IgD-negative memory B cell (primary cell): Measurements from ENCODE around the gene MMP15. TPM values are rescaled to one million over a fixed set of nuclear protein-coding genes. Genes with fewer than 3 reads are reported as not detected.

Experiments used
- H3K27ac Mint-ChIP-seq, 3 donors: one replicate each; pipeline ENCODE4 v1.8.0; 2020 to 2022; ENCODE audit warnings: mild to moderate bottlenecking in 3 of 3, mixed read lengths in 3 of 3, moderate library complexity in 1 of 3
- H3K27me3 Mint-ChIP-seq: one replicate; pipeline ENCODE4 v1.8.0; 2021; ENCODE audit warnings: mixed read lengths
- H3K36me3 Mint-ChIP-seq: one replicate; pipeline ENCODE4 v1.8.0; 2020; ENCODE audit warnings: mild to moderate bottlenecking, mixed read lengths
- H3K4me1 Mint-ChIP-seq, 3 donors: one replicate each; pipeline ENCODE4 v1.8.0; 2020 to 2022; ENCODE audit warnings: mixed read lengths in 3 of 3, mild to moderate bottlenecking in 1 of 3
- H3K4me3 Mint-ChIP-seq, 4 donors: one replicate each; pipeline ENCODE4 v1.8.0; 2020 to 2022; ENCODE audit warnings: mild to moderate bottlenecking in 4 of 4, mixed read lengths in 4 of 4, moderate library complexity in 3 of 4
- H3K9me3 Mint-ChIP-seq, 3 donors: one replicate each; pipeline ENCODE4 v1.8.0; 2020 to 2021; ENCODE audit warnings: mixed read lengths in 3 of 3, mild to moderate bottlenecking in 1 of 3
- polyA plus RNA-seq: library from polyadenylated mRNA; unstranded; fragments of 300-500 nt; fragmentation: Illumina TruSeq; gene quantifications from one replicate; pipeline ENCODE4 v1.2.3, GENCODE V29; 2021

Gene MMP15
- polyA plus RNA-seq, 1 donor from 2014 or later = not detected

GRCh38 chr16:58042886-58043515 lies 17.4 kb downstream of the MMP15 start:
- no peaks in the 10 kb centered on the region for H3K36me3 Mint-ChIP-seq
- no peaks in the 10 kb centered on the region for H3K4me1 Mint-ChIP-seq
- H3K4me3 Mint-ChIP-seq = no peak overlapping the region
- no peaks in the 10 kb centered on the region for H3K27me3 Mint-ChIP-seq
- H3K27ac Mint-ChIP-seq = no peak overlapping the region
- no peaks in the 10 kb centered on the region for H3K9me3 Mint-ChIP-seq

GRCh38 chr16:58043571-58044155 lies 18.1 kb downstream of the MMP15 start:
- H3K27ac Mint-ChIP-seq = no peak overlapping the region
- no peaks in the 10 kb centered on the region for H3K27me3 Mint-ChIP-seq
- no peaks in the 10 kb centered on the region for H3K4me1 Mint-ChIP-seq
- no peaks in the 10 kb centered on the region for H3K36me3 Mint-ChIP-seq
- H3K4me3 Mint-ChIP-seq = peak overlapping the region in 1 of 4 donors; percentile 63
- H3K9me3 Mint-ChIP-seq = no peaks in the 10 kb centered on the region

- H3K9me3 Mint-ChIP-seq = no peaks in the 10 kb centered on the region
- no peak overlapping the region for H3K27ac Mint-ChIP-seq
- no peaks in the 10 kb centered on the region for H3K27me3 Mint-ChIP-seq
- H3K36me3 Mint-ChIP-seq = peaks cover under 1% of the 10 kb centered on the region
- peak overlapping the region in 1 of 4 donors; percentile 33 for H3K4me3 Mint-ChIP-seq
- no peaks in the 10 kb centered on the region for H3K4me1 Mint-ChIP-seq
These were observed 18.9 kb downstream of the MMP15 start for GRCh38 chr16:58044266-58045019.

- Mint-ChIP-seq H3K4me1 (no peaks in the 10 kb centered on the region), H3K27ac (no peak overlapping the region), H3K27me3 (no peaks in the 10 kb centered on the region), H3K9me3 (no peaks in the 10 kb centered on the region), H3K36me3 (peaks cover 3% of the 10 kb centered on the region), H3K4me3 (no peak overlapping the region)
These were observed 19.5 kb downstream of the MMP15 start for GRCh38 chr16:58045096-58045495.

- peaks cover 3% of the 10 kb centered on the region for H3K36me3 Mint-ChIP-seq
- H3K4me3 Mint-ChIP-seq = no peak overlapping the region
- no peaks in the 10 kb centered on the region for H3K4me1 Mint-ChIP-seq
- peaks cover 0 to 1% (median 0%) of the 10 kb centered on the region in 3 donors for H3K9me3 Mint-ChIP-seq
- H3K27me3 Mint-ChIP-seq = no peaks in the 10 kb centered on the region
- no peak overlapping the region for H3K27ac Mint-ChIP-seq
These were observed 20.7 kb downstream of the MMP15 start for GRCh38 chr16:58046054-58046881.

DNA sequence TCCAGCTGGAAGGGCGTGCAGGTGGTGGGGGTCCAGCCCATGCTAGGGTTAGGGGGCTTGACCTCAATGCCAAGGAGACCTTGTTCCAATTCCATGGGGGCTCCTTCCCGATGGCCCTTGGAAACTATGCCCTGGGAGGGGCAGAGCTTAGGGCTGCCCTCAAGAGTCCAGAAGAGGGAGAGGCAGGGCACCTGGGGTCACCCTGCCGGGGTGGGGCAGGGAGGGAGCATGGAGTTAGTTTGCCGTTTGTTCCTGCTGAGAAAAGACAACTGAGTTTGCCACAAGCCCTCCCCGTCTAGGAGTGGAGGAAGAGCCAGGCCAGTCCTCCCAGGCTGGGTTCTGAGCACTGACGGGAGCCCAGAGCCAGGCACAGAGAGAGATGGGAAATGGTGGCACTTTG lies 21.4 kb downstream of the MMP15 start:
- Mint-ChIP-seq H3K27ac (no peak overlapping the region), H3K36me3 (peaks cover 3% of the 10 kb centered on the region), H3K9me3 (peaks cover 0 to 1% (median 0%) of the 10 kb centered on the region in 3 donors), H3K4me1 (no peaks in the 10 kb centered on the region), H3K27me3 (no peaks in the 10 kb centered on the region), H3K4me3 (no peak overlapping the region)

DNA sequence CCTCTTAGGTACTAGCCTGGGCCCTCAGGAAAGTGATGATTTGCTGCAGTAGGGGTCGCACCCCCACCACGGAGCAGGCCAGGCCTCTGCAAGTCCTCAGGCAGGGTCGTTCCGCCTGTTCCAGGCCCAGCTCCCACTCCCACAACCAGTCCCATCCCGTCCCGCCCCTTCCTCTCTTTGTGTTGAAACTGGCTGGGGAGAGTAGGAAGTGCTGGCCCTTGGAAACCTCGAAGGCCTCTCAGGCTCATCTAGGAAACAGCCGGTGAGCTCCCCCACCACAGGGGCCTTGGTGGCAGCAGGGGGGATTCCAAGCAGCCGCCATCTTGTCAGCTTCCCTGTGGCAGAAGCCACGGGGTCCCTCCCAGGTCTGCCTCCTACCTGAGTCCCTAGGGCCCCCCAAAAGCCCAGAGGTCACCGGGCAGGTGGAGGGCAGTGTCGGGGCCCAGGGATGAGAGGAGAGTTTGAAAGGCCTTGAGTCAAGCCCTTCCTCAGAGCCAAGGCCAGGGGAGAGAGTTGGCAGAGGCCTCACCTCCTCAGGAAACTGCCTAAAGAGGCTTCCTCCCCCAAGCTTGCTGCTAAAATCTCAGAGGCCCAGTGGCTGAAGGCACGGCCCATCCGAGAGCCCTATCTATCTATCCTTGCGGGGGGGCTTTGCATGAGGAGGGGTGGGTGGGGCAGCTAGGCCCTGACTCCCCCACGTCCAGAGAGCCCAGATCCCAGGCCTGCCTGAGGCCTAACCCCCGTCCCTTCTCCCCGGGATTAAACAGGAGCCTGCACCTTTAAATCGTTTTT lies 22.2 kb downstream of the MMP15 start:
- Mint-ChIP-seq H3K36me3 (peaks cover 3% of the 10 kb centered on the region), H3K4me1 (no peaks in the 10 kb centered on the region), H3K9me3 (peaks cover 0 to 1% (median 0%) of the 10 kb centered on the region in 3 donors), H3K27ac (no peak overlapping the region), H3K4me3 (no peak overlapping the region), H3K27me3 (no peaks in the 10 kb centered on the region)

- Mint-ChIP-seq H3K27ac (no peak overlapping the region), H3K9me3 (peaks cover 0 to 1% (median 0%) of the 10 kb centered on the region in 3 donors), H3K36me3 (peaks cover 3% of the 10 kb centered on the region), H3K4me1 (no peaks in the 10 kb centered on the region), H3K27me3 (no peaks in the 10 kb centered on the region), H3K4me3 (peak overlapping the region in 1 of 4 donors; percentile 3)
These were observed 23.1 kb downstream of the MMP15 start for GRCh38 chr16:58048494-58049231.

DNA sequence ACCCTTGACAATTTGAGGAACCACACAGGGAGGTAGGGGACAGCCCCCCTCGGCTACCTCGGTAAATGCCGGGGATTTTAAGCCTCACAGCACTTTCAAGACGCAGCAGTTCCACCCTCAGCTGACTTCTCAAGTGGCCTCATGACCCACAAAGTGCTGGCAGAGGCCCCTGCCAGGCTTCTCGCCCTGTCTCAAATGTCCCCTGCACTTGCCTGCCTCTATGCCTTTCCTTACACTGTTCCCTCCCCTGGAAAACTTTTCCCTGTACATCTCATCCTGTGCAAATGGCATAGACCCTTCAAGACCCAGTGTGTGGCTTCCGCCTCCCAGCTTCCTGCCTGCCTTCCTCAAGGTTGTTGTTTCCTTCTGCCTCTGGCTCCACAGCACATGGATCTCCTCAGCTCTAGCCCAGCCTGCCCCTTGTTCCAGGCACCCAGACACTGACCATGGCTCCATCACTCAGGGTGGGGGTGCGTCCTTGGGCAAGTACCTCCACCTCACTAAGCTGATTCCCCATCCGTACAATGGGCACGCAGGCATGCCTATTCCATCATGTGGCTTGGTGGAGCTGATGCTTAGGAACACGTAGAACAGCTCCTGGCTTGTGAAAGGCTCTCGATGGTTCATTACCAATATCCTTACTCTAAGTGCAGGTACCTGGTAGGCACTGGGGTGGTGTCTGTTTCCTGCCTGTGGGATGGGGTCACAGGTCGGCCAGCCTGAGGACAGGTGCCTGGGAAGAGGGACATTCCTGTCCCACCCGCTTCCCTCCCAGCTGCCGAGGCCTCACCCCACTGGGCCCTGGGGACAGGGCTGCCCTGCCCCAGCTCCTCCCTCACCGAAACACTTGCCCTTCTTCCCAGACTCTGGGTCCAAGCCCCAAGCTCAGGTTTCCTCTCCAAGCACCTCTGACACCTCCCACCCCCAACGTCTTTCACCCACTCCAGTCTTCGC lies 24.0 kb downstream of the MMP15 start:
- Mint-ChIP-seq H3K27me3 (no peaks in the 10 kb centered on the region), H3K4me3 (no peak overlapping the region), H3K9me3 (peaks cover 0 to 1% (median 0%) of the 10 kb centered on the region in 3 donors), H3K36me3 (peaks cover 3% of the 10 kb centered on the region), H3K4me1 (no peaks in the 10 kb centered on the region), H3K27ac (no peak overlapping the region)

DNA sequence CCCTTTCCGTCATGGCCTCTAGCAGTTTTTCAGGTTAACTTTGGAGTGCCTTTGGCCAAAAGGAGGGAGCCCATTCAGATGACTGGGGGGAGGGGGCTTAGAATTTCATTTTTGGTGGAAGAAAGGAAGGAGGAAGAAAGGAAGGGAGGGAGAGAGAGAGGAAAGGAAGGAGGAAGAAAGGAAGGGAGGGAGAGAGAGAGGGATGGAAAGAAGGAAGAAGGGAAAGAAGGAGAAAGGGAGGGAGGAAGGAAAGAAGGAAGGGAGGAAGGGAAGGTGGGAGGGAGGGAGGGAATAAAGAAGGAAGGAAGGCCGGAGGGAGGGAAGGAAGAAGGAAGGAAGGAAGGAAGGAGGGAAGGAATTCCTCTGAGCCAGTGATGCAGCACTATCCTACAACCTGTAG lies 25.7 kb downstream of the MMP15 start:
- peaks cover 0 to 1% (median 0%) of the 10 kb centered on the region in 3 donors for H3K9me3 Mint-ChIP-seq
- H3K27ac Mint-ChIP-seq = no peak overlapping the region
- H3K4me3 Mint-ChIP-seq = no peak overlapping the region
- H3K4me1 Mint-ChIP-seq = no peaks in the 10 kb centered on the region
- peaks cover 3% of the 10 kb centered on the region for H3K36me3 Mint-ChIP-seq
- no peaks in the 10 kb centered on the region for H3K27me3 Mint-ChIP-seq

- H3K27me3 Mint-ChIP-seq = no peaks in the 10 kb centered on the region
- H3K27ac Mint-ChIP-seq = no peak overlapping the region
- H3K4me1 Mint-ChIP-seq = no peaks in the 10 kb centered on the region
These were observed 26.5 kb downstream of the MMP15 start for GRCh38 chr16:58051821-58052603.

GRCh38 chr16:58053682-58054005 lies 28.1 kb downstream of the MMP15 start:
- peaks cover 0 to 1% (median 0%) of the 10 kb centered on the region in 3 donors for H3K9me3 Mint-ChIP-seq
- no peaks in the 10 kb centered on the region for H3K4me1 Mint-ChIP-seq
- no peaks in the 10 kb centered on the region for H3K27me3 Mint-ChIP-seq
- H3K4me3 Mint-ChIP-seq = no peak overlapping the region
- peaks cover 3% of the 10 kb centered on the region for H3K36me3 Mint-ChIP-seq
- no peak overlapping the region for H3K27ac Mint-ChIP-seq

More at GRCh38 chr16:58051821-58052603, 26.5 kb downstream of the MMP15 start:
- Mint-ChIP-seq H3K9me3 (peaks cover 0 to 1% (median 0%) of the 10 kb centered on the region in 3 donors), H3K4me3 (no peak overlapping the region), H3K36me3 (peaks cover 3% of the 10 kb centered on the region)
